HG03378 (cell line): ENCODE measurements around the gene RNU1-4.
"Not testable (repeated sequence)": the region's sequence is repeated elsewhere in the genome, so short reads cannot be mapped to it uniquely, and the experiment has no call there.

Source experiments
- ATAC-seq: cut with Tn5 transposase; IDR thresholded peaks from one replicate; pipeline ENCODE4 v1.9.1; 2021; ENCODE audit warnings: mild to moderate bottlenecking, moderate library complexity; ENCODE audit not compliant: unreplicated experiment

The RNU1-4 gene

DNA sequence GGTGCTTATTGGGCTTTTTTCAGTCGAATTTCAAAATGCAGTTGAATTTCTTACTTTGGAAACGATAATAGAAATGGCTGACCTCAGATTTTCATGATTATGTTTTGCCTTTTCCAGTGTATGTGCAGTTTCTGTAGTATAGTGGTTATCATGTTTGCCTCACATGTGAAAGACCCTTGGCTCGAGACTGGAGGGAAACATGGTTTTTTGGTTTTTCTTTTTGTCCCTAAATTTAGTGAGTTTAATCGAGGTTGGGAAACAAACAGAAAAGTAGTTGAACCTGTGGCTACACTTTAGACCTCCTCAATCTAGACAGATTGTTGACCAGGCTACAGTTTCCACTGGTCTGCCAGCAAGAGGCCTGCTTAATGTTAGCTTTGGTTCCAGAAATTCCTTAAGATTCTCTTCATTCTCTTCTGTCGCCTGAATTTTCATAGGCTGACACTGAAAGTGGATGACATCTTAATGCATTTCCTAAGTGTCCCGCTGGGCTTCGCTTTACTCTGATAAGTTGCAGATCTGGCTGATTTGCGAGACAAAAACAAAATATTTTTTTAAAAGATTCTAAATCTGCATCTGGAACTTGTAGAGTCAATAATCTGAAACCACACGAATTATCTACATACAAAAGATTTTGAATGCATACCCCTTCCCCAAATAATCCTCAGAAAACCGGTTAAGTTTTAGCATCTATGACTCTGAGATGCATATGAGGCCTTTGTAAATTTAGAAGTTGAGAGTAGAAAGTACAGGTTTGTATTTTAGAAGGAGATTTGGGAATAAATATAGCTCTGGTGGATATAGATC lies 14.7 kb upstream of the RNU1-4 start:
- not testable (repeated sequence) for ATAC-seq

DNA sequence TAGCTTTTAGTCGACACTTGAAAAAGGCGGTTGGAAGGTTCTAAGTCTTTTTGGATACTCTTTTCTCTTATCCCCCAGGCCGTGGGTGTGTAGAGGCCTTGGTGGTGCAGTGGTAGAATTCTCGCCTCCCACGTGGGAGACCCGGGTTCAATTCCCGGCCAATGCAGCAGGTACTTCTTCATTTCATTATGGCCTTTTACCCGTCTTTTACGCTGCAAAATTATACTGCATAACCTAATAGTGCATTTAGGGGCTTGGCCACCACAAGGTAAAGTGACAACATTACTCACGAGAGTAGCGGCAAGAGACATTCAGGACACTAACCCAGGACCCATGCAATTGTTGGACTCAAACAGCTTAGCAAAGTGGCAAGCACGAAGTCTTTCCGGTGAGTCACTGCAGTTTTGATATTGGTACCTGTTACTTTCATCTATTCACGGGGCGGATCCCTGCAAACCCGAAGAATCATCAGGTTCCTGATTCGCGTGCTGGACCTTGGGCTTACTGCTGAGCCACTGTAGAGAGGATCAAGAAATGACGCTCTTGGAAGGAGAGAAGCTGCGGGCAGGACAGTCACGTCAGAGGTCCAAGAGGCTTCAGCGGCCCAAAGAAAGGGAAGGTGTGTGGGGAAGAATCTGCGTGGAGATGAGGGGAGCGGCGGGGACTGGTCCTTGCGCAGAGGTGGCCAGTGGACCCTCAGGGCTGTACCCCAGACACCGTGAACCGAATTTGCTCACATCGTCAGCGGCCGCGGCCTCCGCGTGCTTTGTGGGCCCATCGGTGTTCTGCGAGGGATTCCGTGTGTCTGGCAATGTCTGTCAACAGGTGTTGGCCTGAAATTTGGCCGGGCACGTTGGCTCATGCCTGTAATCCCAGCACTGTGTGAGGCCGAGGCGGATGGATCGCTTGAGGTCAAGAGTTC lies 12.9 kb upstream of the RNU1-4 start:
- no peak for ATAC-seq

DNA sequence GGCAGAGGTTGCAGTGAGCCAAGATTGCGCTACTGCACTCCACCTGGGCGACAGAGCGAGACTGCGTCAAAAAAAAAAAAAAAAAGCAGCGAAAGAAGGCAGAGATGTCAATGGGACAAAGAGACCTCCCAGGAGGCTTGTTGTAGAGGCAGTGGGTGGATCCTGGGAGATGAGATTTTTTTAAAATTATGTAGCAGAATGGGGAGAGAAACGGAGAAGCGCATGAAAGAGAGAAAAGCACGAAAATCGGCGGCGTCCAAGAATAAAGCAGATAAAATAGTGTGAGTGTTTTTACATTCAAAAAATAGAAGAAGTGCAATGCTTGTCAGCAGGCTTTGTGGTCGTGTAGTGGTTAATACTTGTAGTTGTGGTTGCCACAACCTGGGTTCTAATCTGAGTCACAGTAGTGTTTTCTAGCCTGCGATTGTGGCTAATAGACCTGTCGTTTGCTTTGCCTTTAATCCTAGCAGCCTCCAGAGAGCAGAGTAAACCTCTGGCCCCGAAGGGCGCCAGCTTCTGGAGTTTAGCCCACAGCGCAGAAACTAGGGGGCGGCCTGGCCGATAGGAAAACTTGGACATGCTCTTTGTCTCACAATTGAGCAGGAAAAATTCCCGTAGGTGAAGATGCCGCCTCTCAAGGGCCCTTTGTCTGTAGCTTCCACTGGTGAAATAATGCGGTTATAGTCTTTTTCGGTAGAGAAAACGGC lies 11.9 kb upstream of the RNU1-4 start:
- peak; percentile 59 for ATAC-seq

DNA sequence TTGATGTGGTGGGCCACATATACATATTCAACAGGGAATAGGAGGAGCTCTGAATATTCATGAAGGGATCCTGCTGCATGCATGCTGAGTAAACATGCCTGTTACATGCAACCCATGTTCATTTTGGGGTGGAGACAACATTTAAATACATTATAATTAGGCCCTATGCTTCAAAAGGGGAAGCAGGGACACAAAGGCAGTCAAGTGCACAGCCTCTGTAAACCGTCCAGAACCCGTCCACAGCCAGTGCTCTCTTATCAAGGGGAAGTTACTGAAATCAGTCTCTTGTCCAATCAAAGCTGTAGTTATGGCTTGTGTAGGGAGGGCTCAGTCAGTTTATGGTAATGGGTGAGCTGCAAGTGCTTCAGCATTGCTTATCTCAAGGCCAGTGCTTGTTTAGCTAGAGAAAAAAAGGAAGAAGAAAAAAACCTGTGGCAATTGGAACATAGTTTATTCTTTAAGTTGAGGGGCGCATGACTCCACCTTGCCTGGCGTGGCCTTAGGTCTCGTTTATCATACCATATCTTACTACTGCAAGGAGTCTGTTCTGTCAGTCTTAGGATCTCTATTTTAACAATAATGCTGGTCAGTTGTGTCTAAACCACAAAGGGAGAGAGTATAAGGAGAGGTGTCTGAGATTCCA lies 7.9 kb upstream of the RNU1-4 start:
- not testable (repeated sequence) for ATAC-seq

DNA sequence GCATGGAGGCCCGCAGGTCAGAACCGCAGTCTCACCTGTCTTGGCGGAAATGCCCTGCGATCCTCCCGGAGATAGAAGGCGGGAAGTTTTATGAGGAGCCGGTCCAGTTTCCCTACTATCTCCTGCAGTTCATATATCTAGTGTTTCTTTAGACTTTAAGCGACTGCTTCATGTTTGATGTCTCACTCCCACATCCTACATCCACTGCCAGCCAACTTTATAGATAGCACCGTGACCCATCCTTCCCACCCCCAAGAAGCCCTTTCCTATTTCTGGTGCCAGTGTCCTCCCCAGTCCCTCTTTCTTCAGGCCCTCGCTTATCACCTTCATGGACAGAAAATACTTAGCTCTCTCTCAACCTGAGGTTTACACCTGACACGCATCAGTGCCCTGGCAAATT lies 914 bp downstream of the RNU1-4 start:
- not testable (repeated sequence) for ATAC-seq

DNA sequence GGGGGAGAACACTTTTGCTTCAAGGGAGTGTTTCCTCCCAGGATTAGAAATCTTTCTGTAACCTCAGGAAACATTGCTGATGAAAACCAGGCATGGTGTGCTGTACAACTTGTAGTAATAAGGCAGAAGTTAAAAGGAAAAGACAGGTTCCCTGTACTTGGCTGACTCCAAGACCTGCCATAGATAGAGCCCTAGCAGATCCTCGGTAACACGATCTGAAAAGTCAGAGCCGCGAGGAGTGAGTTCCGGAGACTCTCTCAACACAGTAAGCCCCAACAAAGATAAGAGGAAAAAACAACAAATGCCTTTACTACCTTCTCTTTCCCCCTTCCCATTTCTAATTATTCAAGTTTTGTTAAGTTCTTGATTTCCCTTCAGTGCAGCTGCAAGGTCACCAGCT lies 7.3 kb downstream of the RNU1-4 start:
- ATAC-seq: not testable (repeated sequence)

DNA sequence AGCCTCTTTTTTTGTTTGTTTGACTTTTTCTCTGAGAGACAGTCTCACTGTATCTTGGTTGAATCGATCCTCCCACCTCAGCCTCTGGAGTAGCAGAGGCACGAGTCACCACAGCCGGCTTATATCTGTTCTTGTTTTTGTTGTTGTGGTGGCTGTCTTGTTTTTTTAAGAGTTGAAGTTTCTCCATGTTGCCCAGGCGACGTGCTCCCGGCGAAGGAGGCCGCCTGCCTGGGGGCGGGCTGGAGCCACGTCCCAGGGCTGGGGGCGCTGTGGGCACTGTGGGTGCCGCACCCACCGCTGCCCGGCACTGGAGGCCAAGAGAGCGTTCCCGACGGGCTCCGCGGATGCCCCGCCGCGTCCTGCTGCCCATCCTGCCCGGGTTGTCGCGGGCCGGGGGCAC lies 8.4 kb downstream of the RNU1-4 start:
- not testable (repeated sequence) for ATAC-seq

DNA sequence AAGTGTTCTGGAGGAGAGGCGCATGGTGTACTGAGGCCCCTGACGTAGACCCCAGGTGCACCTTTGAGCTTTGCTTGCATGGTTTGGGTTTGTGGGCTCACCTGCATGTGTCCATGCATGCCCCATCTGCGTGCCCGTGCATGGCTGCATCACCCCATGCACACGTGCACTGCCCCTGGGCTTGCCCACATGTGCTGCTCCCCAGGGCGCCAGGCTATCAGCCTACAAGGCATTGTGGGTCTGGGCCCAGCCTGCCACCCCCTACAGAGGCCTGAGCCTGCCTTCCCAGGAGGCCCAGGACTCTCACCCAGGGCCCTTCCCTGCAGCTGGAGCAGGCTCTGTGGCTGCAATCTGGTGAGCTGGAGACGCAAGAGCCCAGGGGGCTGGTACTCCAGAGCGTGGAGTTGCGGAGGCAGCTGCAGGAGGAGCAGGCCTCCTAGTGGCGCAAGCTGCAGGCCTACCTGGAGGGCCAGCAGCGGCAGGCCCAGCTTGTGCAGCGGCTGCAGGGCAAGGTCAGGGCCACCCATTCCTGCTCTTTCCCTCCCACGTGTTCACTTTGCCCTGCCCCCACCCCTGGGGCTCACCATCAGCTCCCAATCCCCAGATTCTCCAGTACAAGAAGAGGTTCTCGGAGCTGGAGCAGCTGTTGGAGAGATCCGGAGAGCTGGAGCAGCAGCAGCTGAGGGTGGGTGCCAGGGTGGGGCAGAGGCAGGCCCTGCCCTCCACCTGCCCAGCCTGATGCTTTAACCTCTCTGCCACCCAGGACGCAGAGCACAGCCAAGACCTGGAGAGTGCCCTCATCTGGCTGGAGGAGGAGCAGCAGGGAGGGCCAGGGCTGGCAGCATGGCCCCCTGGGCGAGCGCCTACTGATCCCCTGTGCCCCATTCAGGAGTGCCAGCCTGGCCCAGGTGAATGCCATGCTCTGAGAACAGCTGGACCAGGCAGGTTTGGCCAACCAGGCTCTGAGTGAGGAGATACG lies 9.9 kb downstream of the RNU1-4 start:
- not testable (repeated sequence) for ATAC-seq

DNA sequence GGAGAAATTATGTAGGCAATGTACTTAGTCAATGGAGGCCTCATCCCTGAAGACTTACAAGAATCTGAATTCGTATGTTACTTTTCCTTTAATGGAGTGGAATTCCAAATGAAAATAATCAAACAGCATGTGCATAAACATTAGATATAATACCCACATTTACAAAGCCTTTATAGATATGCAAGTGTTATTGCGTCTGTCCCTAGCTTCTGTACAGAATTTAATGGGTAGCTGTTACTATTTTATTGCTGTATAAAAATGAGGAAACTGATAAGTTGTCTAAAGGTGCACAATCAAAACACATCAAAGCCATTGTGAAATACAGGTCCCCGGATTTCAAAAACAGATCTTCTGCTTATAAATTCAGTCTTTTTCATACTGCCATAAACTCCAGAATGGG lies 12.5 kb downstream of the RNU1-4 start:
- ATAC-seq: not testable (repeated sequence)

DNA sequence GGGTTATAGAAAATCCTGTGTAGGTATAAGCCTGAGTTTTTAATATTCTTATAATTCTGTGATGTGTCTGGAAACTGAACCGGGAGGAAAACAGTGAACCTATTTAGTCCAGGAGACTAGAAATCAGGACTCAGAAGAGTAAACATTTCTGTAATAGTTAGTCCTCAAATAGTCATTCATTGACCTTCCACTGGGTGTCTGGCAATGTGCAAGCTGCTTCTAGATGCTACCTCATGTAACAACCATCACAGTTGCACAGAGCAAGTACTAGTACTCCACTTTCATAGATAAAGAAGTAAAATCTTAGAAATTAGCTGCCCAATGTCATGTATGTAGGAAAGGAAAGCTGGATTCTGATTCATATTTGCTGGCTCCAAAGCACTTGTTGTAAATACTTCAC lies 15.1 kb downstream of the RNU1-4 start:
- not testable (repeated sequence) for ATAC-seq

DNA sequence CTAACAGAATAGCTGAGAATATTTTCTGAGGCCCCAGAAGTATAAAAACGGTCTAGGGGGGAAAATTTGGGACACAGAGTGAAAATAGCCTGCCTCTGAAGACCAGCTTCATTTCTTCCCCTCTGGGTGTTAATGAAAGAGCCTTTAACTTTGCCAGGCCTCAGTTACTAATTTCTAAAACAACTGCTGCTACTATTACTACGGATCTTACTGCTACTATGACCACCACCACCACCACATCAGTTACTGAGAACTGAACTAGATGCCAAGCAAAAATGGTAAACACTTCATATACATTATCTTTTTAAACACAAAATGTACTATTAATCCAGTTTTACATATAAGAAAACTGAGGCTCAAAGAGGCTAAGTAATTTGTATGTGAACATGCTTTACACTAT lies 15.6 kb downstream of the RNU1-4 start:
- not testable (repeated sequence) for ATAC-seq

DNA sequence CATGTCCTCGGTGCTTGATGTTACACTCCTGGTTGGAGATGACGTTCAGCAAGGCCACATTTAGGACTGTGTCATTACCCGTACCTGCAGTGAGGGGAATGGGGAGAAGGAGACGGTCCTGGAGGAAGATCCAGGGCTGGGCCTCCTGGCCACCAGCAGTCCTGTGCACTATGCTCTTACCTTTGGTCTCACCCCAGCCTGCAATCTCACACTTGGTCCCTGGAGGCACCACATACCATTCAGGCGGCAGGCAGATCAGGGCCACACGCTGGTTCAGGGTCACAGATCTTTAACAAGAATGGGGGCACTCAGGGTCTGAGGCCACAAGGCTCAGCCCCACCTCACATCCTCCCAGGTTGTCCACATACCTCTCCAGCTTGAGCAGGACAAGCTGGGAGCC lies 17.3 kb downstream of the RNU1-4 start:
- not testable (repeated sequence) for ATAC-seq

DNA sequence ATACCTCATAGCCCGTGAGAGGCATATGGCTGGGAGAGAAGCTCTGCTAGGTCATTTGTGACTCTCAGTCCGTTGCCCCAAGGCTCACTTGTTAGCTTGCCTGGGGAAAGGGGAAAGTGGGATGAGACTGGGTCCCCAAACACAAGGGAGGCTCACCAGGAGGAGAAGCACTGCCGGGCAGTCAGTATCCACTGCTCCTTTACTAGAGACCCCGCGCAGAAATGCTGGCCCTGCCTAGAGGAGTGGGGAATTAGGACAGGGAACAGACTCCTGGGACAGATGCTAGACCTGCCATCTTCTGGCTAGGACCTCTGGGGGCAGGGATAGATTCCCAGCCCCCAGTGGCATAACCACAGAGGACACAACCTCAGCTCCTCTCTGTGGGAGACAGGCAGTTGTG lies 17.7 kb downstream of the RNU1-4 start:
- not testable (repeated sequence) for ATAC-seq

DNA sequence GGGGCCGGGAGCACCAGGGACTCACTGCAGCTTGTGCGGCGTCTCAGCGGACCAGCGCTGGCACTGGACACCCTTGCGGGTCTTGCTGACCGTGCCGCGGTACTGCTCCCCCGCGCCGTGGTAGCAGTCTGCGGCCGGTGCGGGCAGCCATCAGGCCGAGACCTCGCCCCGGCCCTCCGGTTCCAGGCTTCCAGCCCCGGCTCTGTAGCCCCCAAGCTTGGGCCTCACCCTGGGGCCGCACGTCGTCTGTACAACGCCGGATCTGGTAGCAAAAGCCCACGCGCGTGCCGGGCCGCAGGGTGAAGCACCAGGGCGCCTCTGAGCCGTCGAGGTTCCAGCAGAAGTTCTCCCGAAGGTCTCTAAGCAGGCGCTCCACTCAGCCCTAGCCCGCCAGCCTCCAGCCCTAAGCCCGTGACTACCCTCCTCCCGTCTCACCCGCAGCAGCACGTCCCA lies 18.8 kb downstream of the RNU1-4 start:
- ATAC-seq: not testable (repeated sequence)

DNA sequence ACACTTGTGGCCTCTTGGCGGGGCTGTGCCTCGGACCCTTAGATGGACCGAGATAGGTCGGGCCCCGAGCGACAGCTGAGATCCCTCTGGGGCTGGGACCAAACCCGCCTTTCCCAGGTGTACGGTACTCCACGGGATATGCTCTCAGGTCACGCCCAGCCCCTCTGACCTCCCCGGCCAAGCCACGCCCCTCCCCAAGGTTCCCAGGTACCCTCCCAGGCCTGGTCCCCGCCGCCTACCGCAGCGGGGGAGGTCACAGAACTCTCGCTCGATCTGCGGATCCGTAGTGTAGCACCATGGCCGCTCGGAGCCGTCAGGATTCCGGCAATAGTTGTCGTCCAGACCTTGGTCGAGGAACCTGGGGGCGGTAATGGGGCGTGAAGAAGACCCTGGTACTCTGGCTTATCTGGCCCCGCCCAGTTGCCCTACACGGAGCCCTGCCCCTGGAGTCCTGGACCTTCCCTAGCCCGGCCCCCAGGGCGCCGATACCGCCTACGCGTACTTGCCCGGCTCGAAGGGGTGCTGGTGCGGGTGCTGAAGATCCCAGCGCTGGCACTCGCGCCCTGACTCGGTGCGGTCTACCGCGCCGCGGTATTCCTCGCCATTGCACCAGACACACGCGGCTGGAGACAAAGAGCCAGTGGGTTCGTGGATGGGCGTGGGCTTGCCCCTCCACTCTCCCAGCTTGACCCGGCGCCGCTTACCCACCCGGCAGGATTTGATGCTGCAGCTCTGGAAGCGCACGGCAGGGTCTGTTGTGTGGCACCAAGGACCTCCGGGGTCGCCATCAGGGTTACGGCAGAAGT lies 19.5 kb downstream of the RNU1-4 start:
- ATAC-seq: not testable (repeated sequence)

DNA sequence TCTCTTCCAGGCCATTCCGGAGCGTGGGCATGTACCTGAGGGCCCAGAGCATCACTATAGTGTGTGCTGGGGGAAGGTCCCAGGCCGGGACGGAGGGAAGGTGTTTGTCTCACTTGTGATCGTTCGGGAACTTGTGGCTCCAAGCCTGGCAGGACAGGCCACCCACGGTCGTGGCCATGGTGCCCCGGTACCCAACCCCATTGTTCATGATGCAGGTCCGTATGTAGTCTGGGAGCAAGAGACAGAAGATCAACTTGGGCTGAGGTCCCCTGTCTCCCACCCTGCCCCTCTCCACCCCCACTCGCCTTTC lies 20.1 kb downstream of the RNU1-4 start:
- not testable (repeated sequence) for ATAC-seq

DNA sequence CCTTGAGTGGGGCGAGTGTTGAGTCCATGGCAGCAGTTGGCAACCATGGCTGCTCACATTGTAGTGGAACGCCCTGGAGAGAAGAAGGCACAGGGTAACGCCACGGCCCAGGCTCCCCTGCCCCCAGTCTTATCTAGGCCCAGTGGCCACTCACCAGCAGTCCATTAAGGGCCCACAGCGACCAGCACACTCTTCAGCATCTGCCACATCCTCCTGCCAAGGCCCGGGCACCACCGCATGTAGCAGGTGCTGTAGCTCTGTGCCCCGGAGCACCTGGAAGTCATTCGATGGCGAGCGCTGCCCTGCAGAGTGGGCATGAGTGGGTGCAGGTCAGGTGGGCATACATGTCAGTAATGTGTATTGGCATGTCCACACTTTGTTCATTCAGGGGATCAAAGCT lies 20.5 kb downstream of the RNU1-4 start:
- not testable (repeated sequence) for ATAC-seq

DNA sequence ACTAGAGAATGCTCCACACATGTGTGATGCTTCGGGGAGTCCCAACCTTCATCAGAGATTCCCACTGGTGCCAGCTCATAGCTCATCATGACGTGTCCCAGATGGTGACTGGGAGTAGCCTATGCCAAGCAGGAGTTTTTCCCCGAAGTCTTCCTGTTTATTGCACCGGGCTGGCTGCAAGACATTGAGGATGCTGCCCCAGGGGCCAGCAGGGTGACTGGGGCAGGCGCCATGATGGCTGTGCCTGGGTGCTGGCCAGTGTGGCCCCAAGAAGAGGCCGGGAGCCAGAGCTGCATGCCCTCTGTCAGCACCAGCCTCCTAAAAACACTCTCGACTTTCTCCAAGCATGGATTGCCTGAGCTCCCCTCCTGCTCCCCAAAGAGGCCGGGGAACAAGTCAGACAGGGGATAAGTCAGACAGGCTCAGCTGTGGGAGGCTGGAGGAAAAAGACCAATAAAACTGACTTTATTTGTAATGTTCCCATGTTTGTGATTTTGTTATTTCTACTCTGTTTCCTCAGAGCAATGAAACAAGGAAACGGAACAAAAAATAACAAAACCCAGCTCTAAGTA lies 24.0 kb downstream of the RNU1-4 start:
- not testable (repeated sequence) for ATAC-seq
